CD14-positive monocyte (primary cell): ENCODE data around the gene MAP3K6. TPM values are rescaled to one million over a fixed set of nuclear protein-coding genes. Genes with fewer than 3 reads are reported as not detected.

Source experiments
- DNase-seq, 3 donors: peaks; one replicate each; pipeline ENCODE4 v3.0.0-alpha.2; 2011 to 2022
- H2AFZ ChIP-seq: 2 replicates; pipeline ENCODE4 v1.6.0; 2012; ENCODE audit warnings: mild to moderate bottlenecking, low read depth, low read length, inconsistent platforms; ENCODE audit not compliant: insufficient read depth, poor library complexity, severe bottlenecking
- H3K27ac ChIP-seq, 2 donors: 1 replicate in 1 of 2; 2 replicates in 1 of 2; pipeline ENCODE4 v1.5.1; 2012 to 2013; ENCODE audit warnings: low read length in 2 of 2, control low read depth in 1 of 2, inconsistent platforms in 1 of 2, low read depth in 1 of 2, mild to moderate bottlenecking in 1 of 2
- H3K27me3 ChIP-seq, 2 donors: one replicate each; pipeline versions ENCODE4 v1.6.0 to v1.6.1; 2011 to 2013; ENCODE audit warnings: low read length in 2 of 2; ENCODE audit not compliant: control insufficient read depth in 2 of 2, insufficient read depth in 2 of 2
- H3K36me3 ChIP-seq, 2 donors: replicated peaks in 1 of 2; 1 replicate in 1 of 2; 2 replicates in 1 of 2; pipeline versions ENCODE4 v1.5.1 to v1.6.1; 2012 to 2013; ENCODE audit warnings: low read length in 2 of 2, control low read depth in 1 of 2, inconsistent platforms in 1 of 2, mild to moderate bottlenecking in 1 of 2; ENCODE audit not compliant: insufficient read depth in 2 of 2, control insufficient read depth in 1 of 2
- H3K4me1 ChIP-seq, 2 donors: 1 replicate in 1 of 2; 2 replicates in 1 of 2; pipeline versions ENCODE4 v1.5.1 to v1.6.1; 2012 to 2013; ENCODE audit warnings: low read length in 2 of 2, control low read depth in 1 of 2, inconsistent platforms in 1 of 2, mild to moderate bottlenecking in 1 of 2, moderate library complexity in 1 of 2; ENCODE audit not compliant: insufficient read depth in 2 of 2, control insufficient read depth in 1 of 2
- H3K4me2 ChIP-seq: replicated peaks from 2 replicates; pipeline ENCODE3; 2012; ENCODE audit warnings: low read length, moderate library complexity, mild to moderate bottlenecking; ENCODE audit not compliant: poor library complexity, severe bottlenecking; ENCODE audit errors: extremely low read depth
- H3K4me3 ChIP-seq, 3 experiments: fragments of 200-600 bp in 1 of 3; sonication (generic) in 1 of 3; replicated peaks in 1 of 3; 1 replicate in 2 of 3; 2 replicates in 1 of 3; pipeline ENCODE4 v1.5.1; 2011 to 2013; ENCODE audit warnings: low read length in 3 of 3, mild to moderate bottlenecking in 3 of 3, control low read depth in 2 of 3, low read depth in 2 of 3, inconsistent platforms in 1 of 3, moderate library complexity in 1 of 3
- H3K79me2 ChIP-seq: 2 replicates; pipeline ENCODE4 v1.6.0; 2012; ENCODE audit warnings: mild to moderate bottlenecking, control low read depth, inconsistent platforms, low read length, moderate library complexity; ENCODE audit not compliant: insufficient read depth
- H3K9ac ChIP-seq: 2 replicates; pipeline ENCODE4 v1.6.0; 2017; ENCODE audit warnings: low read length, mild to moderate bottlenecking; ENCODE audit not compliant: insufficient read depth, poor library complexity, severe bottlenecking
- H3K9me3 ChIP-seq, 2 donors: replicated peaks in 1 of 2; 1 replicate in 1 of 2; 2 replicates in 1 of 2; pipeline versions ENCODE4 v1.5.1 to v1.6.1; 2012 to 2013; ENCODE audit warnings: low read length in 2 of 2, control low read depth in 1 of 2; ENCODE audit not compliant: control insufficient read depth in 1 of 2, insufficient read depth in 1 of 2
- H4K20me1 ChIP-seq: 2 replicates; pipeline ENCODE4 v1.6.0; 2012; ENCODE audit warnings: mild to moderate bottlenecking, low read length, control low read depth, moderate library complexity; ENCODE audit not compliant: insufficient read depth
- H3K27ac Mint-ChIP-seq, 7 donors: one replicate each; pipeline ENCODE4 v1.8.0; 2020; ENCODE audit warnings: mild to moderate bottlenecking in 7 of 7, mixed read lengths in 7 of 7, moderate library complexity in 6 of 7, inconsistent platforms in 2 of 7
- H3K27me3 Mint-ChIP-seq, 3 donors: one replicate each; pipeline ENCODE4 v1.8.0; 2021 to 2022; ENCODE audit warnings: low read depth in 3 of 3, mild to moderate bottlenecking in 3 of 3, mixed read lengths in 3 of 3, moderate library complexity in 3 of 3, inconsistent platforms in 1 of 3
- H3K36me3 Mint-ChIP-seq, 2 donors: one replicate each; pipeline ENCODE4 v1.8.0; 2020; ENCODE audit warnings: mixed read lengths in 2 of 2, inconsistent platforms in 1 of 2, mild to moderate bottlenecking in 1 of 2
- H3K4me1 Mint-ChIP-seq: one replicate; pipeline ENCODE4 v1.8.0; 2020; ENCODE audit warnings: mild to moderate bottlenecking, mixed read lengths
- H3K4me3 Mint-ChIP-seq, 2 donors: one replicate each; pipeline ENCODE4 v1.8.0; 2020; ENCODE audit warnings: mild to moderate bottlenecking in 2 of 2, mixed read lengths in 2 of 2, moderate library complexity in 1 of 2
- H3K9me3 Mint-ChIP-seq, 7 donors: one replicate each; pipeline ENCODE4 v1.8.0; 2020 to 2022; ENCODE audit warnings: mixed read lengths in 7 of 7, mild to moderate bottlenecking in 6 of 7, moderate library complexity in 6 of 7, inconsistent platforms in 2 of 7
- CTCF ChIP-seq: fragments of 200-600 bp; IDR thresholded peaks from one replicate; pipeline ENCODE4 v1.8.0; 2022; ENCODE audit warnings: antibody characterized with exemption, mild to moderate bottlenecking
- WGBS: methylation state at CpG from one replicate; pipeline ENCODE4 v1.1.5; 2013; ENCODE audit warnings: missing lambda C conversion rate; ENCODE audit not compliant: insufficient coverage; 5-methylcytosine and 5-hydroxymethylcytosine counted together
- intact Hi-C, 2 donors: fragments of 100-400 bp; cut with micrococcal nuclease; formaldehyde crosslinking; loops; one replicate each; pipeline versions ENCODE4 v1.15.0 to v1.15.1; 2023
- polyA plus RNA-seq, 3 donors: library from polyadenylated mRNA; depleted of rRNA in 1 of 3; unstranded in 2 of 3; stranded (reverse) in 1 of 3; fragments of 300-500 nt in 2 of 3; fragments of >200 nt in 1 of 3; fragmentation: Illumina TruSeq in 2 of 3; gene quantifications; 1 replicate in 2 of 3; 2 replicates in 1 of 3; pipeline ENCODE4 v1.2.3, GENCODE V29; 2012 to 2021

Gene MAP3K6
- polyA plus RNA-seq, 3 donors = 3.2 to 14.8 (median 6.7) TPM

DNA sequence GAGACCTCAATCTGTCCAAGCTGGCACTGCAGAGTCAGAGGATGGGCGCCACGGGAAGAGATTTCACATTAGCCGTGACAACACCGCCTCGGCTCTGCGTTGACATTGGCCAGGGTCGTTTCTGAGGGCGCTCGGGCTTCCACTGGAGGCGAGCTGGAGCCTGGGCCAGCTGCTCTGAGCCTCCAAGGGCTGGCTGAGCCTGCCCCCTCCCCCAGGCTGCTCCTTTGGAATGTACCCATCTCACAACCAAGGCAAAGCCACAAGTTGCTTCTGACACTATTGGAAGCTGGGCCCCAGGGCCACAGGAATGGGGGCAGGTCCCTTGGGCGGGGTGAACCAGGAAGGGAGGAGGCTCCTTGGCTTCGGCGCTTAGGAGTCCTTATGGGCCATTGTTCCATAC lies 38.3 kb upstream of the MAP3K6 start:
- DNase-seq = no peak
- Mint-ChIP-seq H3K27me3 (peaks cover 0 to 2% (median 2%) of the 10 kb centered on the region in 3 donors), H3K9me3 (no peaks in the 10 kb centered on the region), H3K27ac (peak overlapping the region in 2 of 7 donors; percentile 28 to 60), H3K4me1 (peaks cover 41% of the 10 kb centered on the region), H3K4me3 (no peak overlapping the region), H3K36me3 (peaks cover 41 to 55% of the 10 kb centered on the region in 2 donors)
- no peak for TF ChIP-seq CTCF
- peaks cover 87% of the 10 kb centered on the region for H4K20me1 ChIP-seq
- no peaks in the 10 kb centered on the region for H3K27me3 ChIP-seq
- no peak overlapping the region for H3K4me2 ChIP-seq
- H3K9ac ChIP-seq = no peak overlapping the region
- WGBS = 64% methylated on average over 9 of the region's 13 CpGs
- no peaks in the 10 kb centered on the region for H3K9me3 ChIP-seq
- no peak overlapping the region for H2AFZ ChIP-seq
- H3K4me3 ChIP-seq = no peak overlapping the region
- H3K36me3 ChIP-seq = peaks cover 40 to 45% of the 10 kb centered on the region in 2 donors
- H3K27ac ChIP-seq = no peak overlapping the region
- H3K79me2 ChIP-seq = no peaks in the 10 kb centered on the region
- peaks cover 26 to 32% of the 10 kb centered on the region in 2 donors for H3K4me1 ChIP-seq
- intact Hi-C loops = loop anchor here in 1 of 2 donors (10.0 kb wide), 1 partner anchor 260 kb away; no protein-coding TSS in a partner anchor

- Histone ChIP-seq H3K27me3 (no peaks in the 10 kb centered on the region), H3K36me3 (peaks cover 33 to 34% of the 10 kb centered on the region in 2 donors), H3K9me3 (no peaks in the 10 kb centered on the region), H3K4me1 (peaks cover 26 to 32% of the 10 kb centered on the region in 2 donors), H3K4me2 (peak overlapping the region; percentile 8), H3K9ac (no peak overlapping the region), H3K4me3 (no peak overlapping the region), H2AFZ (no peak overlapping the region), H3K27ac (no peak overlapping the region), H4K20me1 (peaks cover 85% of the 10 kb centered on the region), H3K79me2 (no peaks in the 10 kb centered on the region)
- Mint-ChIP-seq H3K9me3 (no peaks in the 10 kb centered on the region), H3K4me3 (no peak overlapping the region), H3K36me3 (peaks cover 33 to 44% of the 10 kb centered on the region in 2 donors), H3K27ac (peak overlapping the region in 3 of 7 donors; percentile 22 to 52 (median 50)), H3K4me1 (peaks cover 41% of the 10 kb centered on the region), H3K27me3 (peaks cover 0 to 5% (median 2%) of the 10 kb centered on the region in 3 donors)
- intact Hi-C loops = loop anchor here in 1 of 2 donors (5.0 to 10.0 kb wide), 2 partner anchors 198 to 261 kb away; partner anchors contain the start of gene AHDC1
- no peak for TF ChIP-seq CTCF
- DNase-seq = no peak
Observed at GRCh38 chr1:27403931-27404330, 37.2 kb upstream of the MAP3K6 start.
